NCI-H748 treated with DMSO at 0.1 percent for 48 hours (cell line): ENCODE results near the gene CLSTN2.

Source experiments
- DNase-seq: peaks from one replicate; lab custom pipeline; 2025; lab: John Stamatoyannopoulos, UW

Gene CLSTN2

DNA sequence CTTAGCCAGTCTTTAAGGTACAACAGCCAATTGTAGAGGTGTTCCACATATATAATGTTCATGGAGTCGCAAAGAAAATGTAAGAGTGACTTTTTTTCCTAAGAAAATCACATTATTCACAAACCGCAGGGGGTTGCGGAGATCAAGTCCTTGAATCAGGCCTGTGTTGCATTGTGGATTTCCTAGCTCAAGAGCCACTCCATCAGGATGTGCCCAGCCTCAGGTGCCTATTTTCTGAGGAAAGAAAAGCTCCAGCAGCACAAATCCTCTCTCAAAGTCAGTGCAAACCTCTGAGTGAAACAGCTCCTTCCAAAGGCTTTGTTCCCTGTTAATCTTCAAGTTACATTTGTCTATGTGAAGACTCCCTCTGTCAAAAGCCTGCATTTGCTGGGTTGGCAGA is 349.4 kb downstream of the CLSTN2 start:
- DNase-seq: no peak

DNA sequence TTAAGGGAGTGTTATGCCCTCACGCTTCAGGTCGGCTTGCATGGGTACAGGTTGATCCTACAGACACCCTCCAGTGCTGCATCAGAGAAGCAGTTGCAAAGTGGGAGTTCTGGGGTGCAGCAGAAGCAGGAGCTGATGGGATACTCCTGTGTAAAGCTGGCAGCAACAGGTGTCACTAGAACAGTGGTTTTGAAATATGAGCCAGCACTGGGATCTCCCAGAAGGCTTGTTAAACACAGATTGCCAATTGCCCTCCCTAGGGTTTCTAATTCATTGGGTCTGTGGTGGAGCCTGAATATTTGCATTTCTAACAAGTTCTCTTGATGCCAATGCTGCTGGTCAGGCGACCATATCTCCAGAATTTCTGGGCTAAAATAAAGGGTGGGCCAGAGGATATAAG is 350.4 kb downstream of the CLSTN2 start:
- no peak for DNase-seq

DNA sequence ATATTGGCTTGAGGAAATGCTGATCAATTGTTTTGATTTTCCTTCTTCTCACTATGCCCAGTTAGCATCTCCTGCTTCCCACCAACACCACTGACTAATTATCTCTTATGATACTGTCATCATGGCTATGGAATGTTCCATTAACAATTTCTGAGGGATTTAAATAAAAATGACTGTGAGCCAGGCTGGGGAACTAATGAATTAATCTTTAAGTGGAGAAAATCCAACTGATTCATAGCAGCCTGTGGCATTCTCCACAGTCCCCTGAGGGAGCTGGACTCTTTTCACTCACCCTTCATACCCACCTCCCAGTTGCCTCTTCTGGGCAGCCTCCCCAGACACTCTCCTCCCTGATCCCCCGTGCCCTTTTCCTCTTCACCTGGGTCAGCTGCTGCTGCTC is 353.6 kb downstream of the CLSTN2 start:
- DNase-seq: no peak

DNA sequence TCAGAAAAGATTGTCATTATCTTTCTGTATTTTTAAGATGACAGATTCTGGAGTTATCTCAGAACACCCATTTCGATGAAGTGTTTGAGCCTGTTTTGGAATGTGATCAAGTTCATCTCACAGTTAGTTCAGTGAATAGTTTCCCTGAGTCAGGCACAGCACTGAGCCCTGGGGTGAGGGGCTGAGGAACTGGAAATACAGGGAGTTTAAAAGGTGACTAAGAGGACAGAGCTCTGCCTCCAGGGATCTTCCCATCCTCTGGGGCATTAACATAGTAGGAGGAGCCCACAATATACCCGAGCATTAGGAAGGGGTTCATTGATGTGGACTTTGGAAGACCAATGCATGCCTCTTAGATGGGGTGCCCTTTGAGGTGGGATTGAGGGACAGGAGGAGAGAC is 355.1 kb downstream of the CLSTN2 start:
- DNase-seq: no peak

DNA sequence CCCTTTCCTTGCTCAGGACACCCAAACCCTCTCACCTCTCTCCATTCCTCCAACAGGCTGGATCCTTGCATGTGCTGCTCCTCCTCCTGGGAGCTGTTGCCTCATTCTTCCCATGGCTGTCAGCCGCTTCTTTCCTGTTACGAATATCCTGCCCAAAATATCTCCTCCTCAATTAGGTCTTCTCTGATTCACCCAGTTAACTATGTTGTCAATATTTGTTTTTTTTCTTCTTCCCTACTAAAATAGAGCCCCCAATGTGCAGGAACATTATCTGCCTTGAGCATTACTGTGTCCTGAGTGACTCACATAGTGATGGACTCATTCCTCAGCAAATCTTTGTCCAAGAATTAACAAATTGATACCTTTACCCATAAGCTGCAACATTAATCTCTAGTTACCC is 357.2 kb downstream of the CLSTN2 start:
- no peak for DNase-seq

DNA sequence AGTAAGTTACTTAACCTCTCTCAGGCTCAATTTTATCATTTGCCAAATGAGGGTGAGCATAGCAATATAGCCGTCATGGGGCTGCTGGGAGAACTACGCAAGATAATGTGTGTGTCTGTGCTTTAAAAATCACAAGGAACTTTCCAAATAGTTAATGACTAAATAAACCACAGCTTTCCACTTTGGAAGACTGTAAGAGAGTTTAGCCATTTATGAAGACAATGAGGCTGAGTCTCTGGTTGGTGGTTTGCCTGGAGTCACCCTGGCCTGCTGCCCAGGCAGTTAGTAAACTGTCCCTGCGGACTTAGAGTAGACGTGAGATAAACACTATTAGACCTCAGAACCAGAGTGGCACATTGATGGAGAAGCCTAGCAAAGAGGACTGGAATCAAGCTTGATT is 357.7 kb downstream of the CLSTN2 start:
- no peak for DNase-seq

DNA sequence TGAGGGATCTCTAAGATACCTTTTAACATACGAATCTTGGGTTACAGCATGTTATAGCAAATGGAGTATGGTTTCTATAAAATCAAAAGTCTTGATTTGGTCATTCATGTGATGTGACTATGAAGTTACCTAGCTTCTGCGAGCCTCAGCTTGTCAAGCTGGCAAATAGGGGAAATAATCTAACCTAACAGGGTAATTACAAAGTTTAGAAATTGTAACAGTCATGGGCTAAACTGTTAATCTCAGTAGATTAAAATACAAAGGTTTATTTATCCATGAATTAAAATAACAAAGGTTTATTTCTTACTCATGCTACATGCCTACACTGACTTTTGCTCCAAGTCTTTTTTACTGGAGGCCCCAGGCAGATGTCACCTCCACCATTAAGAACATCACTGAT is 359.1 kb downstream of the CLSTN2 start:
- no peak for DNase-seq

DNA sequence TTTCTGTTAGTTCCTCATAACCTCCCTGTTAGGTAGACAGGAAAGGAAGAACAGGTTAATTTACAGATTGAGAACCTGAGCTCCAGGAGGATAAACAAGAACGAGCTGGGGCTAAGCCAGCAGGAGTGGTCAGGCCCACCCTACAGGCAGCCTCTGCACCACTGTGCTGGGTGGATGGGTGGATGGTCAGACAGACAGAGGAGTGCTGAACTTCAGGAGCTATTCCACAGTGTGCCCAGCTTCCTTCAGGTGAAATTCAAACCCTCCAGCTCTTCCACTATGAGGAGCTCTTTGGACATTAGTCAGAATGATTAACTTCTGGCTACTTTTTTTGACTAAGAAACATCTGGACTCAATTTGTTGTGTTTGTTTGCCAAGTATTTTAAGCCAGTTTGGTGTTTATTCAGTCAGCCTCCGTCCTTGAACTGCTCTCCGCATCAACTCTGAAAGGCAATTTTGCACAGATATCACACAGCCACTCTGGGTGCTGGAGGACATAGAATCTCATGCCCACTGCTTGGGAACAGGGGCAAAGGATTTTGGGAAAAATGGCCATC is 361.9 kb downstream of the CLSTN2 start:
- DNase-seq: no peak

DNA sequence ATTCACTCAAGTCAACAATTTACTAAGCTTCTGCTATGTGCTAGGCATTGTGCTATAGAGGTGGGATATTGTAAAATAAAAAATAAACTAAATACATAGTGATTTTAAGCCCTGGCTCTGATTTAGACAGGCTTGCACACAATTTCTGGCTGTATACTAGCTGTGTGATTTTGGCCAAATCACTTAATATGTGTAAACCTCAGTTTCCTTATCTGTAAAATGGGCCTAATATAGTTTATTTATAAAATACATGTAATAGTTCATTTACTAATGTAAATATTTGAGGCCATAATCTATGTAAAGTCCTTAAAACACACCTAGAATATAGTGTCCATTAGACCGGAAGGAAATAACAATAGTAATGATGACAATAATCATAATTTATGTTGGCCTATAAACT is 363.1 kb downstream of the CLSTN2 start:
- DNase-seq: no peak

DNA sequence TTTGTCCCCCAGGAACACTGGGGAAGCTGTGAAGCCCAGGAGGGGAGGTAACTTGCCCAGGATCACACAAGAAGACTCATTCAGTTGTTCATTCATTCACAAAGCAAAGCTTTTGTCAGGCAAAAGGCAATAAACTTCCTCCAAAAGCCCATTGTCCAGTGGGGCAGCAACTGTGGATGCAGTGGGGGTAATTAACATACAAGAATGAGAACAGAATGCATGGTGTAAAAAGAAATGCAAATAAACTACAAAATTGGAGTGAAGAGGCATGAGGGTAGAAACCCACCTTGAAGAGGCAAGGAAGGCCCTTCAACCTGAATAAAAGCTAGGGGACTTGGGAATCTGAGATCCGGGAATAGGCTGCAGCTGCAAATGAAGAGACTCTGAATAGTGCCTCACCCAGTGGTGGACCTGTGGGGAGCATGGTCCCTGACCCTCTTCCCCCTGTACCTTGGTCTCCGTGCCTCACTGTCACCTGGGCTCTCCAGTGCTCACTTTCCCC is 363.6 kb downstream of the CLSTN2 start:
- no peak for DNase-seq

DNA sequence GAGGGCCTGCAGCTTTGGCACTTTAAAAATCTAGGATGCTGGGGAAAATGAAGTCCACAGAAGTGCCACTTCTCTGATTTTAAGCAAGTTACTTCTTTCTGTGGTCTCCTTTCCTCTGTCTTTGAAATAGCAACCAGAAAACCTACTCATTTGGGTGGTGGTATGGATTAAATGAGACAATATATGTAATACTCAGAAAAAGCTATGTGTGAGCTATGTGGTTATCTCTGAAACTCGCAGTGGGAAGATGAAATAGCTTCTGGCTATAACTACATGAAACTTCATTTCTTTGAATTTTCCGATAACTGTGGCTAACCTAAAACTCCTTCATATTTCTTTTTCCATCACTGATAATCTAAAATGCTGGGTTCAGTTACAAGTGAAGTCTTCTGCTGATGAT is 368.9 kb downstream of the CLSTN2 start:
- DNase-seq: no peak

DNA sequence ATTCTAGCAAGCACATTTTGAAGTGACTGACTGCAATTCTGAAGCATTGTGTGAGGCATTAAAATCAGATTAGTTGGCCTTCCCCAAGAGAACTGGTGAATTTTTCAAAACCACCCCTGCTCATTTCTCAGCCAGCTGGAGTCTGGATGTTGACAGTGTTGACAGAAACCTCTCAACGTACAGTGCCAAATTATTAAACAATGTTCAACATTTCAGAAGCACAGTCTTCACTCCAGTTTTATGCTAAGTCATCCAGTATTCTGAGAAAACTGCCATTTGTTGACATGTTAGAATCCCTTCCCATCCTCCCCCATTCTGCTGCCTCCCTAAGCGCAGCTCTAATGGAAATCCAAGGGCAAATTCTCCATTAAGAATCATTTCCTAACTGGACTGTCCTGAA is 373.6 kb downstream of the CLSTN2 start:
- no peak for DNase-seq

DNA sequence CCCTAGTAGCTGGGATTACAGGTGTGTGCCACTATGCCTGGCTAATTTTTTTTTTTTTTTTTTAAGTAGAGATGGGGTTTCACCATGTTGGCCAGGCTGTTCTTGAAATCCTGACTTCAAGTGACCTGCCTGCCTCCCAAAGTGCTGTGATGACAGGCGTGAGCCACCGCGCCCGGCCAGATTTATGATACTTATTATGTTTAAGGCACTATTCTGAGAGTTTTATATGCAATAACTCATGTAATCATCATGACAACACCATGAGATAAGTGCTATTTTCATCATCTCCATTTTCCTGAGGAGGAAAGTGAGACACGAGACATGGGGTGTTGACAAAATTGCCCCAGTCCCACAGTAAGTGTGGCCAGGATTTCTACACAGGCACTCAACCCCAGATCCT is 376.4 kb downstream of the CLSTN2 start:
- DNase-seq: no peak

DNA sequence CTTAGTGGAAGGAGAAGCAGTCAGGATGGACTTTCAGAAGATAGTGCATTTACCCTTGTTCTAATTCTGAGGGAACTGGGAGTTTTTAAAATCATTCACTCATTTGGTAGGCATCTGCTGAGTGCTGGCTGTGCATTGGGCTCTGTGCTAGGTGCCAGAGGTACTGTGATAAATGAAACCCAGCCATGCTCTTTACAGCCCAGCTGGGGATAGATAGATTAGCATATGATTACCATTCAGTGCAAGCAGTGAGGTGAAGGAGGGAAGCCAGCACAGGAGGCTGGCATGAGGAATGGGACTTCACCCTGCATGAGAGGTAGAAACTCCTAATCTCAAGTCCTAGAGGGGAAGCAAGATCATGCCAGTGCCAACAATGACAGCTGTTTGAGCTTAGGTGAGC is 381.0 kb downstream of the CLSTN2 start:
- no peak for DNase-seq

DNA sequence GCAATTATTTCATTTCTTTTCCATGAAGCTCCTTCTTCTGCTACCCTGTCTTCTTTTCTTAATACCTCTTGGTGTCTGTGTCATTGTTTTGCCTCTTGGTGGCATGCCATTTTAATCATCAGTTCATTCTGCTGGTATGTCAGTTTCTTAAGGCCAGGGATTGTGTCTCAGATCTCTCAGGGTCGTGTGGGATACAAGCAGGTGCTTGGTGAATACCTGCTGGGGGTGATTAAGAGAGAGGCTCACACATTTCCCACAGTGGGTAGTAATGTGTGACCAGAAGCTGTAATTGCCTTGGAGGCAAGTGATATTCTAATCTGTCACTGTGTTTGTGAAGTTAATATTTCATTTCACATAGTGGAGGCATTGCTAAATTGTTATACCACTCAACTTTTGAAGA is 381.5 kb downstream of the CLSTN2 start:
- no peak for DNase-seq

DNA sequence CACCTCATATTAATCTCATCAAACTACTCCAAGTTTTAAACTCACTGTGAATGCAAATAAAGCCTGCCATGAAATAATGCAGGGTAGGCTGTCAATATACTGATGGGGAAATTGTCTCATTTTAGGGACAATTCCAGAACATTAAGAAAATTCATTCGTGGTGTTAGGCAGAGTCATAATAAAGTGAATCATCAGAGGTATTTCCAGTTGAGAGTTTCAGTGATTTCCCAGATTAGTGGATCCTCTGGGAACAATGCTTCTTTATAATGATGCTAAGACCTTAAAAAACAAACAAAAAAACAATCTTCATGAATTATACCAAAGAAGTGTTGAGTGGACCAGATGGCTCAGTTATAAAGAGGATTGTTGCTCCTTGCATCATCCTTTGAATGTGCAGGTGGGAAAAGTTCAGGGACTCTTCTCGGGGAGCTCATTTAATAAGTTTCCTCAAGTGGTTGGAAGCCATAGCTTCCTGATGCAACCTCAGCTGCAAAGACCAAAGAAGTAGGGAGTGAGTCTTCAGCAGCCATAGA is 381.9 kb downstream of the CLSTN2 start:
- no peak for DNase-seq

DNA sequence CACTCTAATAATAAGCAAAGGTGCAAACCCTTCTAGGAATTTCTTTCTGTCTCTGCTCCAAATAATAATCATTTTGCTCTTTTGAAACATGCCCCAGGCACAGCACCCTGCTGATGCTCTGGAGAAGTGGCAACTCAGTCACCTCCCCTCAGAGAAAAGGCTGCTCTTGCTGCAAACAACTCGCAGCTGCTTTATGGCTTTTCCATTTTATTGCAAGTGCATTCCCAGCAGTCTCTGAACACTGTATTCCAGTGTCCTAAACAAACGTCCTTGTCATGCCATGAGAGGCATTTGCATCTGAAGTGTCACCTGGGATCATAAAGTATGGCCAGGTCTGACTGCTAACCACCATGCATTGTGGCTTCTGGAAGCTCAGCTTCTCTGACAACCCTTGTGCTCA is 384.8 kb downstream of the CLSTN2 start:
- DNase-seq: no peak

DNA sequence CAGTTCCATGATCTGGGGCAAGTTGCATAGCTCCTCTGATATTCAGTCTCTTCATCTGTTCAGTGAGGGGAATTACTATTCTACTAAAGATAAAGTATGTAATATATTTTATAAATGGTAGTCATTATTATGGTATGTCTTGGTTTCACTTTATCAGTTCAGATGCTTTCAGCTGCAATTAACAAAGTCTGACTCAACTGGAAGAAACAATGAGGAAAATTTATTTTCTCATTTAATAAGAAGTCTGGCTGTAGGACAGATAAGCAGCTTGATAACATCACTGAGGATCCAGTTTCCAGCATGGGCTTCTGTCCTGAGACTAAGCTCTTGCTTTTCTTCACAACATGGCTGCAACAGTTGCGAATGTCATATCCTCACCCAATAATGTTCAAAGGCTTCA is 388.6 kb downstream of the CLSTN2 start:
- no peak for DNase-seq

DNA sequence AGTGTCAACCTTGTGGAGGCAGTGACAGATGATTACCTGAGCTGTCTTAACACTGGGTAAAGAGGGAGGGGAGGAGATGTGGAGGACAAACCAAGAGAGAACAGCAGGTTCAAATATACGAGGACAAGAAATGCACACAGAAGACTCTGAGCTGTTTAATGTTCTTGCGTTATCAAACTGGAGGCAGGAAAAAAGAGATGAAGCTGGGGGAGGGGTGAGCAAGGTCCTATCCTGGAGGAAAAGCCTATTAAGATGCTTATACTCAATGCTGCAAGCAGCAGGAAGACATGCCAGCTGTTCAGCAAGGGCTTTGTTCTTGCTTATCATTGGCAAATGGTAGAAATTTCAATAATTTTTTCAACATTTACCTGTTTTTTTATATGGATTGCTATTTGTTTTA is 397.1 kb downstream of the CLSTN2 start:
- DNase-seq: no peak

DNA sequence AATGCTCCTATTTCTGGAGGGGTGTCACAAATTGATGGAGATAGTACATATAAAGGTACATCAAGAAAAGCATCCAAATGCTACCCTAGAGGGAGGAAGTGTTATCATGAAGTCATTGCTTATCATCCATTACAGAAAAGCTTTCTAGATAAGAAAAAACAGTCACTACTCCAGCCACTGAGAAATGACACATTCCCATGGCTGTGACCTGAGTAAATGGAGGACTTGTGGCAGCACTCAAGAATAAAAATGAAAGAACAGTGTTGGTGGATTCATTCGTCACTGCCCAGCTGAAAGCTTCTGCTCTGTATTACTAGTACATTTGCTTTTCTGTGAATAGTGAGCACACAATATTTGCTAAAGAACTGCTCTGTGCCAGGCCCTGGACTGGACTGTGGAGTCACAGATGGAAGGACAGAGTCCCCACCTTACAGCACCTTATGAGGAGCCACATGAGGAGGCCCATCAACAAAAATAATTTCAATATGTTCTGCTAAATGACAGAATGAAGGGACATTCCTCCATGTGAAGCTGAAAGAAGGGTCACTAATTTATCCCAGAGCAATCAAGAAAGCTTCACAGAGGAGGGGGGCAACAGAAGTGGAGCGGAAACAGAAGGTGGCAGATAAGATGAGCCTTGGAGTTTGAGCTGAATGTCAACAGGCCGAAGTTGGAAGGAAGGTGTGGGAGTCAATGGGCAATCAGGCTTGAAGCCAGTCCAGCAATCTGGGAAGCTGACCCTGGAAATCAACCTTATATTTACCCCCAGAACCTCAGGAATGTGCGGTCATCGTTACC is 399.3 kb downstream of the CLSTN2 start:
- no peak for DNase-seq

DNA sequence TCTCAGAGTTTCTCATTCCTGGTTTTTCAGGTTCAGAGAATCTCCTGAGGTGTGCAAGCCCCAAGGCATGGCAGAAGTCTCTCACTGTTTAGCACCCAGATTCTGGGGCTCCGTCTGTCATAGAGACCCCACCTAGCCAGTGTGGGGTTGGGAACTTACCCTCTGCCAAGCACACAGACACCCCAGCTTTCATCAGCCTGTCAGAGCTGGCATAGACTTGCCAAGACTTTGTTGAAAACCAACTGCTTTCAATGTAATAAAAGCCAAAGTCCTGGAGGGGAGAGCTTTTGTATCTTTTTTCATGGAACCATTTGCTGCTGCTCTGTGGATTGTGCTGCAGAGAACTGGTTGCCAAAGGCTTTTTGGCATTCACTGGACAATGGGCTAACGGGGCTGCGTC is 401.5 kb downstream of the CLSTN2 start:
- no peak for DNase-seq

DNA sequence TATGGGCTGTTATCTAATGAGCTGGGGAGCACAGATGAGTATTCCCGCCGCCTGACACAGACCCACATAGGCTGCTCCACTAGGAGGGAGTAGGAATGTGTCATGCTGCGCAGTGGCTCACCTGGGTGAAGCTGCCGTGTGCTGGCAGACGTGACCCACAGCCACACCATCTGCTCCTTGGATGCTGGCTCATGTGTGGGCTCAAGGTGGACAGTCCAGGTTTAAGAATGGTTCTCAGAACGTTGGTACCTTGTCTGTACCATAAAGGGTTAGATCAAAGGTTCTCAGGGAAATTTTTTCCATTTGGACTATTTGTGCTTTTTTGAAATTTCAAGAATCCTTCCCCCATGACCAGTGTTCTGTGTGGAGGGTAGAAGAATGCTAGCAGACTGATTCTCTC is 403.9 kb downstream of the CLSTN2 start:
- no peak for DNase-seq

DNA sequence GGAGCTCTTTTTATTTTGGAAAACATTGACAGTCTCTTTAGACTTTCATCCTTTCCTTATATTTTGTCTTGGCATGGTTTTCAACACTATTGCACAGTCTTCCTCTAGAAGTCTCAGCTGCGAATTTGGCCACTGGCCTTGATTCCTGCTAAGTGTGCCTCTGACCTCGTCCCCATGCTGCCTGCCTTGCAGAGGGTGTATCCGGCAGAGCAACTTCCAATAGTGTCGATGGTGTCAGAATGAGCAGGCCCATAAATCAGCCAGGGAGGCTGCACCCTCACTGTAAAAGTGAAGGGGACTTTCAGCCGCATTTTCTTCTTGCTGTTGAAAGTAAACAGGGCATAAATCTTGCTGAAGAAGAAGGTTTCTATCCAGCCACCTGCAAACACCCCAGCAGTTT is 406.2 kb downstream of the CLSTN2 start:
- no peak for DNase-seq
